Thyroid gland (tissue), 4 donors: ENCODE measurements around the gene SEMA3C. TPM values are rescaled to one million over a fixed set of nuclear protein-coding genes. Genes with fewer than 3 reads are reported as not detected.

Experiments
- DNase-seq, 2 donors: peaks; one replicate each; pipeline ENCODE4 v3.0.0-alpha.2; 2019
- H3K27ac ChIP-seq, 3 donors: fragments of 200-600 bp; sonication (generic); 1 replicate in 2 of 3; 2 replicates in 1 of 3; pipeline ENCODE4 v1.5.1; 2016 to 2019; ENCODE audit warnings: mild to moderate bottlenecking in 1 of 3, moderate library complexity in 1 of 3
- H3K27me3 ChIP-seq: fragments of 200-600 bp; sonication (generic); one replicate; pipeline ENCODE4 v1.5.1; 2019
- H3K36me3 ChIP-seq, 2 donors: fragments of 200-600 bp; sonication (generic); one replicate each; pipeline ENCODE4 v1.5.1; 2016 to 2019
- H3K4me1 ChIP-seq, 2 donors: fragments of 200-600 bp; sonication (generic); one replicate each; pipeline ENCODE4 v1.5.1; 2017 to 2019
- H3K4me3 ChIP-seq, 3 donors: fragments of 200-600 bp; sonication (generic); replicated peaks in 1 of 3; 1 replicate in 2 of 3; 2 replicates in 1 of 3; pipeline ENCODE4 v1.5.1; 2016; ENCODE audit warnings: mild to moderate bottlenecking in 1 of 3
- H3K9me3 ChIP-seq: fragments of 200-600 bp; sonication (generic); one replicate; pipeline ENCODE4 v1.5.1; 2017
- POLR2A ChIP-seq, 2 donors: fragments of 450-650 bp; IDR thresholded peaks; one replicate each; pipeline ENCODE4 v1.6.1; 2017; ENCODE audit warnings: antibody characterized with exemption in 2 of 2, mild to moderate bottlenecking in 2 of 2, moderate library complexity in 1 of 2
- WGBS, 2 donors: methylation state at CpG; one replicate each; pipeline ENCODE4 v1.1.5; 2017; 5-methylcytosine and 5-hydroxymethylcytosine counted together
- intact Hi-C: fragments of 100-400 bp; cut with DNase I; formaldehyde crosslinking; loops from one replicate; pipeline ENCODE4 v1.15.1; 2023
- total RNA-seq, 4 donors: library from RNA; depleted of rRNA; stranded (reverse); fragments of >200 nt; gene quantifications; one replicate each; pipeline ENCODE4 v1.2.3, GENCODE V29; 2016
- TF ChIP-seq, protein P1 (sequence below), 6 experiments: fragments of 200-600 bp in 3 of 6; fragments of 450-650 bp in 3 of 6; sonication (generic) in 3 of 6; IDR thresholded peaks; one replicate each; pipeline ENCODE4 v1.5.1; 2016 to 2019; ENCODE audit warnings: antibody characterized with exemption in 6 of 6, mild to moderate bottlenecking in 2 of 6, inconsistent platforms in 1 of 6, moderate library complexity in 1 of 6

The SEMA3C gene
- total RNA-seq, 4 donors from 2014 or later: 4.0 to 24.0 (median 7.1) TPM

DNA sequence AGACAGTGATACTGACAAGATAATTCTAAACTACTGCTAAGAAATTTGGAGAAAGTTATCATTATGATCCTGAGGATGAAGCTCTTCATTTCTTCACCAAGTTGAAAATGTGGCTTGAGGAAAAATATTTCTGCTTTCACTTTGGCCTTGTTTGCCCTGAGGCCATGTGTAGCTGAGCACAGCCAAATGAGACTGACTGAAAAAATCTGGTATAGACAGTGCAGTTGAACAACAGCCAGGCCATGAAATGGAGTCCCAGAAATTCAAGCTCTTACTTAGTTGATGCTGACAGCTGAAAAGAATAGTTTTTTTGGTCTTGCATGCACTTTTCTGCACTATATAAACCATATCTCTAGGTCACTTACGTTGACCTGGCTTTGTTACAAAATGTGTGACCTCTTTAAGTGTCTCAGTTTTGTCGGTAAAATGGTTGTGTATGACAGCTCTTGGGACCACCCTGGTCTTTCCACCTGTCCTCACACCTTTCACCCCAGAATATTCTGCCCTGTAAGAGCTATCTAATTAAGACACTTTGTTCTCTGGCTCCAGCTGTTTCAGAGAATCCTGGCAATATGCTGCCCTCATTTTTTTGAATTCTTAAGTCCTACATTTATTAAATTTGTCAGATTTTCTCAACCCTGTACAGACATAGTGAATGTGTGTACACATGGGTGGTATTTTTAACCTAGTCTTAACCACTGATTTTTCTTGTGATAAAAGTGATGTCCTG lies 189.1 kb downstream of the SEMA3C start:
- no peaks in the 10 kb centered on the region for H3K36me3 ChIP-seq
- no peak for TF ChIP-seq POLR2A (IDR thresholded peaks at IDR 0.05)
- TF ChIP-seq, protein P1, sequence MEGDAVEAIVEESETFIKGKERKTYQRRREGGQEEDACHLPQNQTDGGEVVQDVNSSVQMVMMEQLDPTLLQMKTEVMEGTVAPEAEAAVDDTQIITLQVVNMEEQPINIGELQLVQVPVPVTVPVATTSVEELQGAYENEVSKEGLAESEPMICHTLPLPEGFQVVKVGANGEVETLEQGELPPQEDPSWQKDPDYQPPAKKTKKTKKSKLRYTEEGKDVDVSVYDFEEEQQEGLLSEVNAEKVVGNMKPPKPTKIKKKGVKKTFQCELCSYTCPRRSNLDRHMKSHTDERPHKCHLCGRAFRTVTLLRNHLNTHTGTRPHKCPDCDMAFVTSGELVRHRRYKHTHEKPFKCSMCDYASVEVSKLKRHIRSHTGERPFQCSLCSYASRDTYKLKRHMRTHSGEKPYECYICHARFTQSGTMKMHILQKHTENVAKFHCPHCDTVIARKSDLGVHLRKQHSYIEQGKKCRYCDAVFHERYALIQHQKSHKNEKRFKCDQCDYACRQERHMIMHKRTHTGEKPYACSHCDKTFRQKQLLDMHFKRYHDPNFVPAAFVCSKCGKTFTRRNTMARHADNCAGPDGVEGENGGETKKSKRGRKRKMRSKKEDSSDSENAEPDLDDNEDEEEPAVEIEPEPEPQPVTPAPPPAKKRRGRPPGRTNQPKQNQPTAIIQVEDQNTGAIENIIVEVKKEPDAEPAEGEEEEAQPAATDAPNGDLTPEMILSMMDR (IDR thresholded peaks at IDR 0.05): no peak
- no peak for DNase-seq
- intact Hi-C loops: no loop called here
- no peak overlapping the region for H3K4me3 ChIP-seq
- WGBS, 2 donors: 70 to 79% methylated on average over 2 of the region's 2 CpGs
- no peaks in the 10 kb centered on the region for H3K9me3 ChIP-seq
- H3K27ac ChIP-seq: no peak overlapping the region
- H3K27me3 ChIP-seq: no peaks in the 10 kb centered on the region
- H3K4me1 ChIP-seq: peaks cover 1 to 3% of the 10 kb centered on the region in 2 donors

DNA sequence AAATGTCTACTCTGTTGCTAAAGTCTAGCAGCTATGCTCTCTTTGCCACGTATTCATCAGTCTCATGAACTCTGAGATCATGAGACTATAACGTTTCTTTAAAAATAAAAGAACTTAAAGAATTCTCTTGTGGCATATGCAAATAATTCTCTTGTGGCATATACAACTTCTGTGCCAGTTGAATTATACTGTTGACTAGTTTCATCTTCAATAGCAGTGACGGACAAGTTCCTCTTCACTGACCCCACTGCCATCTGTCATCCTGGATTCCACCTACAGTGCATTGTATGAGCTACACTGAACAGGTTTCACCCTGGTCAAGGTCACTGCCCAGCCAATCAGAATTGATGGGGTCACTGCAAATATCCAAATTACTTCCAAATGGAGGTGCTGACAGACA lies 192.2 kb downstream of the SEMA3C start:
- intact Hi-C loops: no loop called here
- H3K4me3 ChIP-seq: no peak overlapping the region
- WGBS, 2 donors: 74 to 85% methylated on average over 3 of the region's 3 CpGs

DNA sequence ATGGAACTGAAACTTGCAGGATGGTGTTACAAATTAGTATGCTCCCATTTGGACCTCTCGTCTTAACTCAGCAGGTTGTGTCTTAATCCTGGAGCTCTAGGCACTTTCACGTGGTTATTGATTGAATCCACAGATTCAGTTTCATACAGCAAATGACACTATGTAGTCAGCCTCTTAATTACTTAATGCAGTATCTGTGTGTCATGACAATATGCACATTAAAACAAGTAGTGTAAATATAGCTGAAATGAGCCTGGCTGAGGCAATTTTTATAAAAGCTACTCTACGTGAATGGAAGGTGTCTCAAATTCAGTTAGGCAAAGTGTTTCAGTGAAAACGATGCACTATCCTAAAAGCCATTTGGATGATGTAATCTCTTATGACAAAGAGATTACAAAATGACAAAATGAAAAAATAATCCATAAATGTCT lies 193.7 kb downstream of the SEMA3C start:
- WGBS, 2 donors: 86 to 91% methylated on average over 4 of the region's 4 CpGs
- Histone ChIP-seq H3K4me3 (no peak overlapping the region), H3K9me3 (no peaks in the 10 kb centered on the region), H3K27ac (peak overlapping the region in 1 of 3 donors; percentile 70), H3K36me3 (no peaks in the 10 kb centered on the region), H3K27me3 (no peaks in the 10 kb centered on the region), H3K4me1 (peaks cover 8 to 25% of the 10 kb centered on the region in 2 donors)
- intact Hi-C loops: no loop called here
- no peak for DNase-seq
- TF ChIP-seq, protein P1 (IDR thresholded peaks at IDR 0.05): no peak
- no peak for TF ChIP-seq POLR2A (IDR thresholded peaks at IDR 0.05)

More for the DNA sequence above, 192.2 kb downstream of the SEMA3C start:
- Histone ChIP-seq H3K27me3 (no peaks in the 10 kb centered on the region), H3K4me1 (peaks cover 8 to 25% of the 10 kb centered on the region in 2 donors), H3K36me3 (no peaks in the 10 kb centered on the region), H3K9me3 (no peaks in the 10 kb centered on the region), H3K27ac (no peak overlapping the region)
- no peak for DNase-seq
- TF ChIP-seq POLR2A (IDR thresholded peaks at IDR 0.05): no peak
- TF ChIP-seq, protein P1 (IDR thresholded peaks at IDR 0.05): no peak

DNA sequence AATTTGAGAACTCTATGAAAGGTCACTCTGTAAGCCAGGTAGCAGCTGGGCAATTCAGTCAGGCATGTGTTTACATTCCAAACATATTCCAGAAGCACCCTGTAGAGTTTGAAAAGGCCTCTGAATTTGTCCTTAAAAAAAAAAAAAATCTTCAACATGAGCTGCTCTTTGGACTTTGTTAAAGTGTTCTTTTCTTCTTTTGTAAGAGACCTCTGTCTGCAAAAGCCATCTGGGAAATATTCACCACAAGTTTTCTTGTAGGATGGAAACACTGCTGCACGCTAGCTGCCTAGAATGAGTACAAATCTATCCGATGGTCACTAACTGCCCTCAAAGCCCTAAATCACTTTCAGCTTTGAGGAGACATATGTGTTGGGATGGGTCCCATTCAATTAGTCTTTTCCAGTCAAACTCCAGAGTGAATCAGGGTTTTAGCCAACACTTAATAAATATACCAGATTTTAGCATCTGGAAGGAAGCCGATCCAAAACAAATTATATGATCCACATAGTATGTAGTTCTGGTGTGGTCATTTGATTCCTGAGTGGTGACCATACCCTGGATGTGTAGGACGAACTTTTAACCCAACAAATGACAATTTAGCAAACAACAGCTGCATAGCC lies 194.5 kb downstream of the SEMA3C start:
- 67 to 74% methylated on average over 4 of the region's 4 CpGs for WGBS, 2 donors
- H3K27me3 ChIP-seq: no peaks in the 10 kb centered on the region
- no peaks in the 10 kb centered on the region for H3K9me3 ChIP-seq
- peaks cover 8 to 25% of the 10 kb centered on the region in 2 donors for H3K4me1 ChIP-seq
- TF ChIP-seq, protein P1 (IDR thresholded peaks at IDR 0.05): no peak
- no peak for TF ChIP-seq POLR2A (IDR thresholded peaks at IDR 0.05)
- H3K27ac ChIP-seq: peak overlapping the region; percentile 31 to 81 (median 58)
- intact Hi-C loops: no loop called here
- DNase-seq: peak in 1 of 2 donors; percentile 25
- no peaks in the 10 kb centered on the region for H3K36me3 ChIP-seq
- H3K4me3 ChIP-seq: no peak overlapping the region
